ENCODE measurements around the gene POM121L2. TPM values are rescaled to one million over a fixed set of nuclear protein-coding genes. Genes with fewer than 3 reads are reported as not detected.

Gene POM121L2
- total and polyA plus RNA-seq, 2 experiments from 2014 or later, result not detected

DNA sequence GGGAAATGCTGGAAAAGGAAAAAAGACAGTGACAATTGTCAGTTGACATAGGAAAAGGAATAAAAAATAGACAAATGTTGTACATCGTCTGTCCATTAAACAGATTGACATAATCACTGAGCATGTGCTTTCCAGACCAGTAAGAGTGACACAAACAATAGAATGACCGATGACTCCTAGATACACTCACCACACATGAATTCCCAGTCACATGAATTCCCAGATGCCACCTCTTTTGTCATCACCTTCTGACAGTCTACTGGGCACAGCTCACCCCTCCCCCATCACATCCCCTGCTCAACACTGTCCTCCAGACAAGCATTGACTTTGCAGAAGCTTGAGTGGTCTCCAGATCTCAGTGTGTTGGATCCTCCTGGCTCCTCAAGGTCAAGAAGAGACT is 25.9 kb downstream of the POM121L2 start:
- WGBS, 2 experiments (ENCODE audit: low coverage in 1 of 2, low lambda C conversion rate in 2 of 2, missing lambda C conversion rate in 2 of 2), result 63 to 67% methylated on average over 2 of the region's 2 CpGs
- Histone ChIP-seq H3K36me3 (ENCODE audit: low read depth) (no peaks in the 10 kb centered on the region), H3F3A (ENCODE audit: insufficient read depth) (peaks cover 5% of the 10 kb centered on the region; the same call in 1 of the 2 replicates), H3K27me3 (replicated peaks; ENCODE audit: insufficient read depth) (peaks cover 86% of the 10 kb centered on the region), H3K4me2 (ENCODE audit: unreplicated experiment) (no peak overlapping the region), H3K9me3 (ENCODE audit: low read depth) (no peaks in the 10 kb centered on the region), H2AFZ (no peak overlapping the region), H3K79me2 (ENCODE audit: insufficient read depth) (no peaks in the 10 kb centered on the region), H3K4me3 (no peak overlapping the region), H3K4me1 (ENCODE audit: insufficient read depth) (no peaks in the 10 kb centered on the region), H4K20me1 (ENCODE audit: insufficient read depth) (no peaks in the 10 kb centered on the region), H3K9ac (no peak overlapping the region), H3K27ac (no peak overlapping the region), H3K9me2 (ENCODE audit: insufficient read depth) (no peaks in the 10 kb centered on the region)
- in situ Hi-C loops (cut with MboI), result no loop called here
- TF ChIP-seq EZH2 (IDR thresholded peaks at IDR 0.05; ENCODE audit: insufficient read depth, poor library complexity, severe bottlenecking) (no peak), EZH2phosphoT487 (IDR thresholded peaks at IDR 0.05; ENCODE audit: insufficient read depth, low read depth) (no peak)
- DNase-seq, result no peak

DNA sequence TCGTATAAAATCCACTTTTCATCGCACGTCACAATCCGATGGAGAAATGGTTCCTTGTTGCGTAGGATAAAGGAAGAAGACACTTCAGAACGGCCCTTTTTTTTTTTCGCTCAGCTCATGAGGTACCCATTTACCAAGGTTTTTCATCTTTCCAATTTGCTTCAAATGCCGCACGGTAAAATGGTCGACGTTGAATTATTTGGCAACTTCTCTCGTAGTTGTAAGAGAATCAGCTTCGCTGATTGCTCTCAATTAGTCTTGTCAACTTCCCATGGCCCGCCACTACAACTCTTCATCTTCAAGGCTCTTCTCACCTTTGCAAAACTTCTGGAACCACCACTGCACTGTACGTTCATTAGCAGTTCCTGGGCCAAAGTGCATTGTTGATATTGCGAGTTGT is 28.8 kb downstream of the POM121L2 start:
- Histone ChIP-seq H3K9me3 (ENCODE audit: low read depth) (no peaks in the 10 kb centered on the region), H3F3A (ENCODE audit: insufficient read depth) (peaks cover 7% of the 10 kb centered on the region; the same call in 1 of the 2 replicates), H3K9me2 (ENCODE audit: insufficient read depth) (no peaks in the 10 kb centered on the region), H3K4me3 (no peak overlapping the region), H3K27me3 (replicated peaks; ENCODE audit: insufficient read depth) (peaks cover 57% of the 10 kb centered on the region), H3K36me3 (ENCODE audit: low read depth) (no peaks in the 10 kb centered on the region), H3K4me2 (ENCODE audit: unreplicated experiment) (no peak overlapping the region), H4K20me1 (ENCODE audit: insufficient read depth) (no peaks in the 10 kb centered on the region), H3K79me2 (ENCODE audit: insufficient read depth) (no peaks in the 10 kb centered on the region), H3K27ac (no peak overlapping the region), H3K4me1 (ENCODE audit: insufficient read depth) (peaks cover 7% of the 10 kb centered on the region; the same call in 1 of the 2 replicates), H3K9ac (no peak overlapping the region), H2AFZ (no peak overlapping the region)
- in situ Hi-C loops (cut with MboI), result no loop called here
- TF ChIP-seq EZH2 (IDR thresholded peaks at IDR 0.05; ENCODE audit: insufficient read depth, poor library complexity, severe bottlenecking), result no peak
- no peak for TF ChIP-seq EZH2phosphoT487 (IDR thresholded peaks at IDR 0.05; ENCODE audit: insufficient read depth, low read depth)
- DNase-seq, result no peak
- WGBS, 2 experiments (ENCODE audit: low coverage in 1 of 2, low lambda C conversion rate in 2 of 2, missing lambda C conversion rate in 2 of 2), result 12 to 16% methylated on average over 16 of the region's 16 CpGs

DNA sequence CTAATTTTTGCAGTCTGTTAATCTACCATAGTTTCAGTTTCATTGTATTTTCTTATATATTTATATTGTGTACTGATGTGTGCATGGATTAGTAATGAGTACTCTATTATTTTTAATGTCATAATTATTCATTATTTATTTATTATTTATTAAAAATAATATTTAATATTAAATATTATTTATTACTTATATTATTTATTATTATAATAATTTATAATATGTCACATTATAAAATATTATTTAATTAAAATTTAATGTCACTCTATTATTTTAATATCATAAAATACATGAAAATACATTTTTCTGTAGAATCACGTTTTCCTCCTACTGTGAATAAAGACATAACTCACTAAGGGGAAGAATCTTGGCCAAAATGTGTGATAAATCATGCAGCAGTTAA is 30.5 kb downstream of the POM121L2 start:
- Histone ChIP-seq H3K27me3 (replicated peaks; ENCODE audit: insufficient read depth) (peaks cover 46% of the 10 kb centered on the region), H3K4me3 (no peak overlapping the region), H2AFZ (no peak overlapping the region), H4K20me1 (ENCODE audit: insufficient read depth) (no peaks in the 10 kb centered on the region), H3K4me2 (ENCODE audit: unreplicated experiment) (no peak overlapping the region), H3F3A (ENCODE audit: insufficient read depth) (peaks cover 7% of the 10 kb centered on the region; the same call in 1 of the 2 replicates), H3K9me3 (ENCODE audit: low read depth) (no peaks in the 10 kb centered on the region), H3K27ac (no peak overlapping the region), H3K4me1 (ENCODE audit: insufficient read depth) (peaks cover 7% of the 10 kb centered on the region; the same call in 1 of the 2 replicates), H3K9ac (no peak overlapping the region), H3K79me2 (ENCODE audit: insufficient read depth) (no peaks in the 10 kb centered on the region), H3K36me3 (ENCODE audit: low read depth) (no peaks in the 10 kb centered on the region), H3K9me2 (ENCODE audit: insufficient read depth) (no peaks in the 10 kb centered on the region)
- TF ChIP-seq EZH2 (IDR thresholded peaks at IDR 0.05; ENCODE audit: insufficient read depth, poor library complexity, severe bottlenecking) (no peak), EZH2phosphoT487 (IDR thresholded peaks at IDR 0.05; ENCODE audit: insufficient read depth, low read depth) (no peak)
- DNase-seq, result no peak
- in situ Hi-C loops (cut with MboI), result no loop called here
- 31 to 36% methylated on average over 1 of the region's 1 CpG for WGBS, 2 experiments (ENCODE audit: low coverage in 1 of 2, low lambda C conversion rate in 2 of 2, missing lambda C conversion rate in 2 of 2)

DNA sequence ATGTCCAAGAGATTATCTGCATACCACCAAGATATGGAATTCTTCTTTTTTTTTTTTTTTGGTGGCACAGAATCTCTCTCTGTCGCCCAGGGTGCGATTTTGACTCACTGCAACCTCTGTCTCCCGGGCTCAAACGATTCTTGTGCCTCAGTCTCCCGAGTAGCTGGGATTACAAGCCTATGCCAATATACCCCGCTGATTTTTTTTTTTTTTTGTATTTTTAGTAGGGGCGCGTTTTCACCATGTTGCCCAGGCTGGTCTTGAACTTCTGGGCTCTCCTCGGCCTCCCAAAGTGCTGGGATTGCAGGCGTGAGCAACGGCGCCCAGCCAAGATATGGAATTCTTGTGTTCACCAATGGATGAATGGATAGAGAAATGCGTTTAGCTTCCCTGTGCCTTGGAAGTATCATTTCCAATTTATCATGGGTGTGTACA is 31.0 kb downstream of the POM121L2 start:
- H4K20me1 ChIP-seq (ENCODE audit: insufficient read depth), result no peaks in the 10 kb centered on the region
- H3K9ac ChIP-seq, result no peak overlapping the region
- 0 out of 2 replicates have a peak overlapping the region, but pooled peaks have one; percentile 81 for H2AFZ ChIP-seq
- no peak overlapping the region for H3K27ac ChIP-seq
- 7 to 10% methylated on average over 11 to 13 of the region's 13 CpGs for WGBS, 2 experiments (ENCODE audit: low coverage in 1 of 2, low lambda C conversion rate in 2 of 2, missing lambda C conversion rate in 2 of 2)
- H3F3A ChIP-seq (ENCODE audit: insufficient read depth), result peaks cover 7% of the 10 kb centered on the region; the same call in 1 of the 2 replicates
- H3K4me2 ChIP-seq (ENCODE audit: unreplicated experiment), result peak overlapping the region; percentile 92
- H3K9me2 ChIP-seq (ENCODE audit: insufficient read depth), result no peaks in the 10 kb centered on the region
- in situ Hi-C loops (cut with MboI), result no loop called here
- no peak for DNase-seq
- H3K9me3 ChIP-seq (ENCODE audit: low read depth), result no peaks in the 10 kb centered on the region
- no peak for TF ChIP-seq EZH2 (IDR thresholded peaks at IDR 0.05; ENCODE audit: insufficient read depth, poor library complexity, severe bottlenecking)
- TF ChIP-seq EZH2phosphoT487 (IDR thresholded peaks at IDR 0.05; ENCODE audit: insufficient read depth, low read depth), result no peak
- peaks cover 43% of the 10 kb centered on the region for H3K27me3 ChIP-seq (replicated peaks; ENCODE audit: insufficient read depth)
- H3K36me3 ChIP-seq (ENCODE audit: low read depth), result no peaks in the 10 kb centered on the region
- H3K4me3 ChIP-seq, result peak overlapping the region; percentile 73
- H3K4me1 ChIP-seq (ENCODE audit: insufficient read depth), result peaks cover 7% of the 10 kb centered on the region; the same call in 1 of the 2 replicates
- no peaks in the 10 kb centered on the region for H3K79me2 ChIP-seq (ENCODE audit: insufficient read depth)

Measured in GM23248 (cell line).